Endothelial cell of umbilical vein (primary cell): ENCODE data around the gene TES. TPM values are rescaled to one million over a fixed set of nuclear protein-coding genes. Genes with fewer than 3 reads are reported as not detected.

ENCODE experiments used
- BruUV-seq: library from RNA; stranded (reverse); fragments of 400-500 nt; replicated peaks from 2 replicates; lab custom pipeline; 2021; lab: Mats Ljungman, UMichigan
- CTCF ChIA-PET: fragments of 300-600, 350-600 bp; sonication (Branson Sonifier 250); formaldehyde crosslinking; loops from one replicate; lab custom pipeline; 2021; ENCODE audit warnings: antibody characterized with exemption, inconsistent platforms; lab: Charles Lee
- POLR2A ChIA-PET: fragments of 300-600, 350-600 bp; sonication (Branson Sonifier 250); formaldehyde crosslinking; loops from one replicate; lab custom pipeline; 2021; ENCODE audit warnings: antibody characterized with exemption, inconsistent platforms; lab: Charles Lee
- DNase-seq: peaks from one replicate; pipeline ENCODE4 v3.0.0-alpha.2; 2011; ENCODE audit warnings: low read depth, low spot score
- FAIRE-seq: peaks from 2 replicates; lab custom pipeline; 2011; peaks lifted over from hg19 to GRCh38; lab: Jason Lieb, UNC
- H2AFZ ChIP-seq: 2 replicates; pipeline ENCODE4 v1.6.0; 2012; ENCODE audit warnings: low read depth, low read length, control low read depth, inconsistent platforms
- H3K27ac ChIP-seq: 2 replicates; pipeline ENCODE4 v1.5.1; 2011; ENCODE audit warnings: low read depth, mild to moderate bottlenecking, control low read depth, low read length, moderate library complexity; ENCODE audit not compliant: insufficient read depth
- H3K27me3 ChIP-seq, 2 experiments: 2 replicates each; pipeline versions ENCODE4 v1.6.0 to v1.6.1; 2011; ENCODE audit warnings: low read length in 2 of 2, mixed read lengths in 1 of 2; ENCODE audit not compliant: control insufficient read depth in 2 of 2, insufficient read depth in 2 of 2
- H3K36me3 ChIP-seq, 2 experiments: 2 replicates in 1 of 2; 3 replicates in 1 of 2; pipeline ENCODE4 v1.5.1; 2011; ENCODE audit warnings: low read length in 2 of 2, mild to moderate bottlenecking in 1 of 2, moderate library complexity in 1 of 2; ENCODE audit not compliant: control insufficient read depth in 2 of 2, insufficient read depth in 2 of 2; ENCODE audit errors: extremely low read depth in 1 of 2
- H3K4me1 ChIP-seq: 3 replicates; pipeline ENCODE4 v1.5.1; 2011; ENCODE audit warnings: mild to moderate bottlenecking, low read length; ENCODE audit not compliant: control insufficient read depth, insufficient read depth; ENCODE audit errors: extremely low read depth
- H3K4me2 ChIP-seq: 2 replicates; pipeline ENCODE4 v1.6.1; 2011; ENCODE audit warnings: low read length, control low read depth, mixed read lengths; ENCODE audit not compliant: insufficient read depth
- H3K4me3 ChIP-seq, 3 experiments: fragments of 200-600 bp in 1 of 3; sonication (generic), shearing (Covaris generic) in 1 of 3; replicated peaks in 1 of 3; 2 replicates each; pipeline ENCODE4 v1.5.1; 2011 to 2016; ENCODE audit warnings: control low read depth in 3 of 3, low read length in 3 of 3, mild to moderate bottlenecking in 2 of 3, inconsistent platforms in 1 of 3, low read depth in 1 of 3, moderate library complexity in 1 of 3; ENCODE audit not compliant: insufficient read depth in 1 of 3
- H3K79me2 ChIP-seq: 2 replicates; pipeline ENCODE4 v1.6.0; 2012; ENCODE audit warnings: low read length, inconsistent platforms; ENCODE audit not compliant: control insufficient read depth, insufficient read depth
- H3K9ac ChIP-seq: replicated peaks from 2 replicates; pipeline ENCODE3; 2011; ENCODE audit warnings: low read length, control low read depth; ENCODE audit not compliant: insufficient read depth; ENCODE audit errors: extremely low read depth
- H3K9me1 ChIP-seq: replicated peaks from 3 replicates; pipeline ENCODE4 v1.6.0; 2011; ENCODE audit warnings: mild to moderate bottlenecking, low read length; ENCODE audit not compliant: control insufficient read depth, insufficient read depth; ENCODE audit errors: extremely low read depth
- H3K9me3 ChIP-seq: replicated peaks from 2 replicates; pipeline ENCODE4 v1.5.1; 2012; ENCODE audit warnings: low read length, inconsistent platforms; ENCODE audit not compliant: control insufficient read depth, insufficient read depth
- H4K20me1 ChIP-seq: replicated peaks from 2 replicates; pipeline ENCODE3; 2011; ENCODE audit warnings: mild to moderate bottlenecking, low read length; ENCODE audit not compliant: control insufficient read depth, insufficient read depth; ENCODE audit errors: extremely low read depth
- CTCF ChIP-seq, 2 donors: IDR thresholded peaks; 1 replicate in 1 of 2; 2 replicates in 1 of 2; pipeline ENCODE4 v1.5.1; 2011; ENCODE audit warnings: low read length in 2 of 2, mild to moderate bottlenecking in 2 of 2, moderate library complexity in 2 of 2, control low read depth in 1 of 2, inconsistent platforms in 1 of 2, low read depth in 1 of 2; ENCODE audit not compliant: insufficient read depth in 1 of 2; ENCODE audit errors: extremely low read depth in 1 of 2
- GATA2 ChIP-seq: IDR thresholded peaks from 2 replicates; pipeline ENCODE4 v1.7.0; 2011; ENCODE audit warnings: low read depth, mild to moderate bottlenecking, moderate library complexity, mixed read lengths, low read length; ENCODE audit not compliant: insufficient read length, insufficient read depth
- JUN ChIP-seq: IDR thresholded peaks from 2 replicates; pipeline ENCODE4 v1.6.1; 2011; ENCODE audit warnings: borderline replicate concordance, low read depth; ENCODE audit not compliant: insufficient read length, insufficient read depth
- MYC ChIP-seq: IDR thresholded peaks from one replicate; pipeline ENCODE4 v1.6.1; 2011; ENCODE audit warnings: mild to moderate bottlenecking, low read depth, low read length
- POLR2A ChIP-seq: IDR thresholded peaks from 2 replicates; pipeline ENCODE4 v1.6.1; 2012; ENCODE audit warnings: low read depth, mild to moderate bottlenecking, control low read depth, low read length
- dilution Hi-C: fragments of 300-500 bp; cut with MboI; formaldehyde crosslinking; loops from one replicate; pipeline ENCODE4 v1.15.0; 2019; ENCODE audit warnings: low sequenced_read_pairs; ENCODE audit not compliant: extremely low pct_ligation_motif_present
- intact Hi-C: fragments of 100-400 bp; cut with micrococcal nuclease; formaldehyde crosslinking; loops from one replicate; pipeline ENCODE4 v1.10.0; 2022
- polyA plus RNA-seq, 4 experiments: library from polyadenylated mRNA; depleted of rRNA in 3 of 4; stranded (reverse) in 3 of 4; unstranded in 1 of 4; fragments of >200 nt; gene quantifications; 2 replicates each; pipeline versions ENCODE4 v1.2.1 to v1.2.3, GENCODE V29; 2011 to 2012; ENCODE audit warnings: missing spikeins in 1 of 4
- total RNA-seq: library from RNA; stranded (reverse); gene quantifications from 2 replicates; pipeline ENCODE4 v1.2.3, GENCODE V29; 2021

TES gene
- total and polyA plus RNA-seq, 2 donors (not counting 3 experiments of a cell fraction or from before 2014, with no cell fraction given) = 35.3 to 50.5 TPM

GRCh38 chr7:116187400-116187799, 22.9 kb upstream of the TES start:
- intact Hi-C loops (no loop called here), dilution Hi-C loops (no loop called here)
- Histone ChIP-seq H3K27me3 (no peaks in the 10 kb centered on the region), H3K36me3 (no peaks in the 10 kb centered on the region), H3K4me3 (no peak overlapping the region), H3K27ac (no peak overlapping the region), H4K20me1 (no peaks in the 10 kb centered on the region), H3K4me2 (no peak overlapping the region), H3K4me1 (no peaks in the 10 kb centered on the region), H3K9me3 (no peaks in the 10 kb centered on the region), H3K9me1 (no peaks in the 10 kb centered on the region), H2AFZ (no peak overlapping the region), H3K79me2 (no peaks in the 10 kb centered on the region), H3K9ac (no peak overlapping the region)
- TF ChIP-seq GATA2 (no peak), MYC (no peak), CTCF (IDR thresholded peaks at IDR 0.05; ENCODE audit: extremely low read depth in 1 of 2, insufficient read depth in 1 of 2, low read depth in 1 of 2, low read length in 2 of 2) (no peak), JUN (no peak), POLR2A (no peak)
- no peak for DNase-seq
- FAIRE-seq = no peak
- no TSS peak for BruUV-seq
- POLR2A ChIA-PET = interaction anchor here (0.5 kb wide), 1 partner anchor 230 kb away, joined by 4 read pairs; no protein-coding TSS in a partner anchor
- CTCF ChIA-PET = interaction anchor here (0.9 to 2.4 kb wide), 3 partner anchors 11 to 49 kb away, joined by 3 to 9 read pairs (median 3); no protein-coding TSS in a partner anchor
